HT1080 (cell line): Measurements from ENCODE around the gene LGALS3. TPM values are rescaled to one million over a fixed set of nuclear protein-coding genes. Genes with fewer than 3 reads are reported as not detected.

Source experiments
- DNase-seq: peaks from one replicate; pipeline ENCODE4 v3.0.0-alpha.2; 2015; ENCODE audit warnings: low read depth
- total RNA-seq: library from RNA; depleted of rRNA; stranded (reverse); fragments of >200 nt; shearing (Covaris generic); gene quantifications from 2 replicates; pipeline ENCODE4 v1.2.3, GENCODE V29; 2014; rRNA removed

Gene LGALS3
- total RNA-seq, 1 experiment from 2014 or later = 69.3 TPM

GRCh38 chr14:55180434-55180833, 51.4 kb downstream of the LGALS3 start:
- no peak for DNase-seq

- no peak for DNase-seq
Measured at GRCh38 chr14:55188686-55189295, 59.7 kb downstream of the LGALS3 start.

GRCh38 chr14:55190906-55191202, 61.8 kb downstream of the LGALS3 start:
- no peak for DNase-seq

GRCh38 chr14:55191203-55192053, 62.4 kb downstream of the LGALS3 start, which contains the start of gene DLGAP5:
Gene DLGAP5, minus strand, starts transcription at chr14:55191585. Its CDS starts 2,406 bp downstream, at chr14:55189179.
- DNase-seq = peak; percentile 98

GRCh38 chr14:55192054-55192621, 63.1 kb downstream of the LGALS3 start:
- no peak for DNase-seq

- DNase-seq = no peak
Measured at GRCh38 chr14:55194656-55195355, 65.8 kb downstream of the LGALS3 start.

Other genes starting within 250 kb of the LGALS3 start
- 4.0 and 7.5 TPM in 2 replicates for gene GCH1, start 226.4 kb upstream of the LGALS3 start, total RNA-seq
- gene WDHD1, start 102.2 kb upstream of the LGALS3 start, total RNA-seq = 14.8 and 16.3 TPM in 2 replicates
- 12.0 and 15.2 TPM in 2 replicates for gene SOCS4, start 102.0 kb upstream of the LGALS3 start, total RNA-seq
- gene MAPK1IP1L, start 77.6 kb upstream of the LGALS3 start, total RNA-seq = 28.8 and 55.3 TPM in 2 replicates
- 42.8 and 53.6 TPM in 2 replicates for gene DLGAP5, start 62.3 kb downstream of the LGALS3 start, total RNA-seq
- 16.0 and 19.4 TPM in 2 replicates for gene FBXO34, start 142.2 kb downstream of the LGALS3 start, total RNA-seq